ENCODE measurements around the gene STAB1. TPM values are rescaled to one million over a fixed set of nuclear protein-coding genes. Genes with fewer than 3 reads are reported as not detected.
A peak's percentile ranks its signal among the peaks of the same experiment; 100 is the strongest.

The STAB1 gene
- total RNA-seq, 4 donors from 2014 or later = 76.2 to 167 (median 95.8) TPM

GRCh38 chr3:52522651-52523251 is 27.6 kb downstream of the STAB1 start:
- Histone ChIP-seq H3K27ac (no peak overlapping the region), H3K9me3 (no peaks in the 10 kb centered on the region), H3K27me3 (no peaks in the 10 kb centered on the region), H3K4me3 (no peak overlapping the region), H3K4me1 (peaks cover 0 to 35% (median 4%) of the 10 kb centered on the region in 3 donors), H3K36me3 (peaks cover 0 to 71% of the 10 kb centered on the region in 2 donors)
- TF ChIP-seq POLR2AphosphoS5 (IDR thresholded peaks at IDR 0.05) (no peak), POLR2A (IDR thresholded peaks at IDR 0.05) (no peak), CTCF (IDR thresholded peaks at IDR 0.05) (no peak), EP300 (IDR thresholded peaks at IDR 0.05) (no peak)
- ATAC-seq = no peak
- WGBS, 2 donors (ENCODE audit: low coverage in 1 of 2) = 82% methylated on average over 3 of the region's 14 CpGs; no CpG with 5 or more reads in 1 of the 2 donors

GRCh38 chr3:52523386-52524257 is 28.5 kb downstream of the STAB1 start:
- H3K9me3 ChIP-seq = no peaks in the 10 kb centered on the region
- ATAC-seq = no peak
- no peaks in the 10 kb centered on the region for H3K27me3 ChIP-seq
- TF ChIP-seq EP300 (IDR thresholded peaks at IDR 0.05) (no peak), POLR2AphosphoS5 (IDR thresholded peaks at IDR 0.05) (no peak), POLR2A (IDR thresholded peaks at IDR 0.05) (no peak), CTCF (IDR thresholded peaks at IDR 0.05) (no peak)
- peaks cover 0 to 80% of the 10 kb centered on the region in 2 donors for H3K36me3 ChIP-seq
- peaks cover 0 to 33% (median 4%) of the 10 kb centered on the region in 3 donors for H3K4me1 ChIP-seq
- 93% methylated on average over 3 of the region's 26 CpGs; no CpG with 5 or more reads in 1 of the 2 donors for WGBS, 2 donors (ENCODE audit: low coverage in 1 of 2)
- H3K4me3 ChIP-seq = no peak overlapping the region
- peak overlapping the region in 1 of 4 donors; percentile 61 for H3K27ac ChIP-seq

GRCh38 chr3:52524258-52524751 is 29.2 kb downstream of the STAB1 start:
- Histone ChIP-seq H3K36me3 (peaks cover 0 to 84% of the 10 kb centered on the region in 2 donors), H3K27ac (peak overlapping the region in 3 of 4 donors; percentile 39 to 73 (median 61)), H3K4me1 (peaks cover 0 to 34% (median 4%) of the 10 kb centered on the region in 3 donors), H3K4me3 (no peak overlapping the region), H3K9me3 (no peaks in the 10 kb centered on the region), H3K27me3 (no peaks in the 10 kb centered on the region)
- no peak for ATAC-seq
- 80 to 97% methylated on average over 1 to 15 of the region's 18 CpGs for WGBS, 2 donors (ENCODE audit: low coverage in 1 of 2)
- no peak for TF ChIP-seq POLR2A (IDR thresholded peaks at IDR 0.05)
- no peak for TF ChIP-seq POLR2AphosphoS5 (IDR thresholded peaks at IDR 0.05)
- no peak for TF ChIP-seq CTCF (IDR thresholded peaks at IDR 0.05)

- Histone ChIP-seq H3K4me3 (no peak overlapping the region), H3K36me3 (peaks cover 0 to 79% of the 10 kb centered on the region in 2 donors), H3K9me3 (no peaks in the 10 kb centered on the region), H3K27me3 (no peaks in the 10 kb centered on the region), H3K27ac (peak overlapping the region in 3 of 4 donors; percentile 39 to 73 (median 61)), H3K4me1 (peaks cover 5 to 41% (median 10%) of the 10 kb centered on the region in 3 donors)
- peak; percentile 6 for ATAC-seq
- 69 to 70% methylated on average over 2 to 9 of the region's 34 CpGs for WGBS, 2 donors (ENCODE audit: low coverage in 1 of 2)
- TF ChIP-seq POLR2A (IDR thresholded peaks at IDR 0.05) (no peak), EP300 (IDR thresholded peaks at IDR 0.05) (no peak), CTCF (IDR thresholded peaks at IDR 0.05) (no peak), POLR2AphosphoS5 (IDR thresholded peaks at IDR 0.05) (no peak)
Observed at GRCh38 chr3:52524752-52525679, 29.9 kb downstream of the STAB1 start.
